ENCODE results near the gene HPSE.
"Not testable (repeated sequence)": the region's sequence is repeated elsewhere in the genome, so short reads cannot be mapped to it uniquely, and the experiment has no call there.

Gene HPSE

DNA sequence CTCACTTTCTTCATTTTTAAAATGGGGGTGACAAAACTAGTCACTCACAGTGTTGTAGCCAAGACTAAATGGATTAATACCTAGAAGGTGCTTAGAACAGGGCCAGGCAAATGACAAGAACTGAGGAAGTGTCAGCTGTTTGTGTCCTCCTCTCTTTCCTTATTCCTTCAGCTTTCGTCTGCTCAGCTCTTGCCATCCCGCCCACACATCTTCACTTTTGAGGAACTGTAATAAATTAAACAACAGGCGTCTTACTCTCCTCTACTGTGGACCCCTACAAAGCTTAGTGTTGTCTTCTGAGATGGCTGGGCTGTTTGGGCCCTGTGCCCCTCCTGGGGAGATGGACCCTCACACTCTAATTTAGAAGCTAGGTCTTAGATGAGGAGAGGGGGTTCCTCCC lies 2.7 kb downstream of the HPSE start:
- DNase-seq (ENCODE audit: low read depth) = no peak

DNA sequence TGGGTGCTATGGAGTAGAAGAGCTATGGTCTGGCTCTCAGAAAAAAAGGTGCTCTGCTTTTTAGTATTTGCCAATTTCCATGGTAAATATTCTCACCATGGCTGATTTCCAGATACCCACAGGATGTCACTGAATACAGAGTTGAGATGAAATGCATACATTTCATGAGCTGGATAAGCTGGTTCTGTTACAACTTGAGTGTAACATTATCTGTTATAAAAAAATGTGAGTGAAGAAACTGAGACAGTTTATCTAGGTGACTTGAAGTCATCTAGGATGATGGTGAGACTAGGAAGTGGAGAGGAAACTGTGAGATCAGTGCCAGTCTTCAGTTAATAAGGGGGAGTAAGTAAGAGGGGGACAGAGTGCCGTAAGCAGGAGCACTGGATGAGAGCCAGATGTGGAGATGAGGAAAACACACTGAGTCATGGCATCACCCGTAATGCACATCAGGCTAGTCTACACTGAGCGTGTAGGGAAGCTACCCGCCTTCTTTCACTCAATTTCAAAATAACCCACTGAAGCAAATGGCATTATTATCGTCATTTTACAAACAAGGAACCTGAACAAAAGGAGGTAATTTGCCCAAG lies 5.0 kb downstream of the HPSE start:
- DNase-seq (ENCODE audit: low read depth) = no peak

DNA sequence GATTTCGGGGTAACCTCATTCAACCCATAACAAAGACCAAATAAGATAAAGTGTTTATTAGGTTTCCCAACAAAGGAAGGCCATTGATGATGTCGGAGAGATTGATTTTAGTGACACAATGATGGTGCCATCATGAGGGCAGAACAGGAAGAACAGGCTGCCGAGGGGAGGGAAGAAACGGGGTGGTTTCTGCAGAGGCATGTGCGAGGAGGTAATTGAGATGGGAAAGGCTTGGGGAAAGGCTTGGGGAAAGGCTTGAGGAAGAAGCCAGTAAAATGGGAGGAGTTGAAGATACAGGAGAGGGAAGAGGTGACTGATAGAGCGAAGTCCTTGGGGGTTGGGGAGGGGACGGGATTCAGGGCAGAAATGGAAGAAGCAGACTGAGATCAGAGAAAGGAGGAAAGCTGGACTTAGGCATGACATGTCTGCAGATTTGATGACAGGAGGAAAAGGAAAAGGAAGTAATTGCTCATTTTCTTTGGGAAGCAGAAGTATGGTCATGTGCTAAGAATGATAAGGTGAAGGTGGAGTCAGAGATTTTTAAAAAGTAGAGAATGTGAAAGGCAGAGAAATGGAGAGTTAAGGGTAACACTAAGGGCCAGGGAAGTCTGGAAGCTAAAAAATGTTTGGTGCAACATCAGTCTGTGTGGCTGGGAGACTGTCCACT lies 6.0 kb downstream of the HPSE start:
- DNase-seq (ENCODE audit: low read depth) = no peak

DNA sequence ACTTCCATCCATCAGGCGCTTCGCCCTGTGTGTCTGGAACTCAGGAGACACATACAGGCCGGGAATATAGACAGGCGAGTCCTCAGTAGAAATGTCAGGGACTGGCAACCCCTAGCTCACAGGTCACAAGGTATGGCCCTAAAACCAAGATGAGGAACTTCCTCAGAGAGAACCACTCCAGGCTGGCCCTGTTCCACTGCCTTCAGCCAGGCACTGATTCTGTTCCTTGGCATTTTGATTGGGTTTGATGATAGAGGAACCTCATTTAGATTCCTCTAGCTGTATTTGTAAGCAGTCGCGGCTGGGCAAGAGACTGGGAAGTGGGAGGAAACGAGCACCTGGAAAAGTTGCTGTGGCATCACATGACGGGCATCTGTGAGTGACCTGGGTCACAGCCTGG lies 8.1 kb downstream of the HPSE start:
- no peak for DNase-seq (ENCODE audit: low read depth)

DNA sequence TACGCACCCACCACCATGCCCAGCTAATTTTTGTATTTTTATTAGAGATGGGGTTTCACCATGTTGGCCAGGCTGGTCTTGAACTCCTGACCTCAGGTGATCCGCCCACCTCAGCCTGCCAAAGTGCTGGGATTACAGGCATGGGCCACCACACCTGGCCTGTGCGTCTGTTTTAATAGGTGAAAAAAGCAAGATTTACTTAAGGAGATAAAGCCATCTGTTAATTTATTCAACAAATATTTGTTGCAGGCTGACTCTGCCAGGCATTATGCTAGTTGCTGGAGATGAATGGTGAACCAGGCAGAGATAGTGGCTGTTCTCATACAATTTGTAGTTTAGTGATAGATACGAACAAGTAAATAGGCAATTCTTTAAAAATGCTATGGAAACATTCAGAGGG lies 9.3 kb downstream of the HPSE start:
- DNase-seq (ENCODE audit: low read depth) = not testable (repeated sequence)

DNA sequence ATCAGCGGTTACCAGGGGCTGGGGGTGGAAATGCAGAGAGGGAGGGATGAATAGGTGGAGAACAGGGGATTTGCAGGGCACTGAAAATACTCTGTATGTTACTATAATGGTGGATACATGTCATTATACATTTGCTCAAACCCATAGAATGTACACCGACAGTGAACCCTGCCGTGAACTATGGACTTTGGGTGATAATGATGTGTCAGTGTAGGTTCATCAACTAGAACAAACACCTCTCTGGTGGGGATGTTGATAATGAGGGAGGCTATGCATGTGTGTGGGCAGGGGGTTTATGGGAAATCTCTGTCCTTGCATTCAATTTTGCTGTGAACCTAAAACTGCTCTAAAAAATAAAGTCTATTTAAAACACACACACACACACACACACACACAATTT lies 11.5 kb downstream of the HPSE start:
- DNase-seq (ENCODE audit: low read depth) = no peak

DNA sequence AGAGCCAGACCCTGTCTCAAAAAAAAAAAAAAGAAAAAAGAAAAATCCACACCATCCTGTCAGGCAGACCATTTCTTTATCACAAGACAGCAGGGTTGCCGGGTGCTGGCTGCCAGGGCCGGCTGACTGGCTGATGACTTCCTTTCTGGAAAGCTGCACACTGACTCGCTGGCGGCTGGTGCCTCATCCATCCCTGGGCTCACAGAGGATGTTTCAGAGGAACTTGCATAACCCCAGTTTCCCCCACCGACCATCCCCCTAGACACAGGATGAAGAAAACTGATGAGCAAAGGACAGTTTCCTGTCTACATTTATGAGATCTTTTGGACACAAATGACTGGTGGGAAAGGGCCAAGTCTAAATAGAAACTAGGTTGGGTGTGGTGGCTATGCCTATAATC lies 14.1 kb downstream of the HPSE start:
- no peak for DNase-seq (ENCODE audit: low read depth)

DNA sequence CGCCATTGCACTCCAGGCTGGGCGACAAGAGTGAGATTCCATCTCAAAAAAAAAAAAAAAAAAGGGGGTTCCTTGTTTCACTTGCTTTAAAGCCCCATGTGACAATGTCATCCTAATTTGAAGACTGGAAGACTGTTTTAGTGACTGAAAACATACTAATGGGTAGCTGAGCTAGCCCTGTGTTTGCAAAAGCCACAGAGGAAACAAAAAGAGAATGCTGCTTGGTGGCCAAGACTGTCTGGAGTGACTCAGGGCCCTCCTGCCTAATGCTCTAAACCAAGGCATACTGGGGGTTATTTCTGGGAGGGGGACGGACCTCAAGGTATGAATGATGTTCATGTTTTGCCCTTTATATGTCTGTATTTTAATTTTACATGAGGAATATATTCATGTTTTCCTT lies 16.0 kb downstream of the HPSE start:
- no peak for DNase-seq (ENCODE audit: low read depth)

DNA sequence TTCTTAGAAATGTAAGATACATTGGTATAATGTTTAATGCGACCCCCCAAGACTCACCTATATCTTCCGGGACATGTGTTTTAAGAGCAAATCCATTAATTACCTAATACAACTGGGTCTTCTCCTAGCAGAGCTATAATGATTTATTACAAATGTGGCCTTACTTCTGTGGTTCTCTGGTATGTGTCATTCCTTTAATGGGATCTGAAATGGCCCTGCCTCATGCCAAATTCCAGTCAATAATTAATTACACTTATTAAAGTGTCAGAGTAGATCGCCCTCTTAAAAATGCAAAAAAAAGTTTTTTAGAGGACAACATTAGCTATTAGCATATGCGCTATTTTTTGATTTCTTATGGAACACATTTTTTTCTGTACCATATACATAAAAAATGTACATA lies 17.0 kb downstream of the HPSE start:
- DNase-seq (ENCODE audit: low read depth) = no peak

DNA sequence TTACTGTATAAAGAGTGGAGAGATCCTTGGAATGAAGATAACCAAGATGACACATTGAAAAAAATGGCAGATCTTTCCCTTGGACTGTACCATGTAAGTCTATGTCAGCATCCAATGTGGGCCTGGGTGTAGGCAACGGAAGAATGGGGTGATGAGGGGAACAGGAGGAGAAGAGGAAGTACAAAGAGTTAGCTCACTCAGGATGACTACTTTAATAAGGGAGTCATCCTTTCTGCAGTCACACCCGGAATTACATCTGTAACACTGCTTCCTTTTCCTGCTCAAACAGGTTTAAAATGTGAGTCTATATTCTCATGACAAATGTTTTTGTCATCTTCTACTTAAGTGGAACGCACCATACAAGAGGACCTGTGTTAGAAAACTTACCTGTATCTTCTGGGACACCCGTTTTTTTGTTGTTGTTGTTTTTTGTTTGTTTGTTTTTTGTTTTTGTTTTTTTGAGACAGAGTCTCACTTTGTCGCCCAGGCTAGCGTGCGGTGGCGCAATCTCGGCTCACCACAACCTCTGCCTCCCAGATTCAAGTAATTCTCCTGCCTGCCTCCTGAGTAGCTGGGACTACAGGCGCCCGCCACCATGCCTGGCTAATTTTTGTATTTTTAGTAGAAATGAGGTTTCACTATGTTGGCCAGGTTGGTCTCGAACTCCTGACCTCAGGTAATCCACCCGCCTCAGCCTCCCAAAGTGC lies 18.0 kb downstream of the HPSE start:
- DNase-seq (ENCODE audit: low read depth) = no peak

DNA sequence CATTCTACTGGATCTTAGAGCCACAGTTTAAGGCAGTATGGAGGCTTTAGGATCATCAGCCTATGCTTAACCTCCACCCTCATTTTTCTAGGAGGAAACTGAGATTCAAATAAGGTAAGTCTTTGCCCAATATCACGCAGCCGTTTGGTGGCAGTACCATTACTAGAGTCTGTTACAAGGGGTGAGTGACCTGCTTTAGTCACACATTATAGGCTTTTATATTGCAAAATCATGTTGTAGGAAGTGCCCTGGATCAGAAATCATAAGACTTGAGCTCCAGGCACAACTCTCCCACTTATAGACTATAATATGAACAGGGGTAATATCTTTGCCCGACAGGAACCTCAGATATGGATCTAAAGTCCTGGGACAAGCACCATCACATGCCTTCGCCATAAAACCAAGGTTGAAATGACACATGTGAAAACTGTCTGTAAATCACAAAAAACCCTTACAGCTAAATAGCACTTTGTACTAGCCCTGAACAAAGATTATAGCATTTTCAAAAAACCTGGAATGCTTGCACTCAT lies 19.2 kb downstream of the HPSE start:
- DNase-seq (ENCODE audit: low read depth) = no peak

DNA sequence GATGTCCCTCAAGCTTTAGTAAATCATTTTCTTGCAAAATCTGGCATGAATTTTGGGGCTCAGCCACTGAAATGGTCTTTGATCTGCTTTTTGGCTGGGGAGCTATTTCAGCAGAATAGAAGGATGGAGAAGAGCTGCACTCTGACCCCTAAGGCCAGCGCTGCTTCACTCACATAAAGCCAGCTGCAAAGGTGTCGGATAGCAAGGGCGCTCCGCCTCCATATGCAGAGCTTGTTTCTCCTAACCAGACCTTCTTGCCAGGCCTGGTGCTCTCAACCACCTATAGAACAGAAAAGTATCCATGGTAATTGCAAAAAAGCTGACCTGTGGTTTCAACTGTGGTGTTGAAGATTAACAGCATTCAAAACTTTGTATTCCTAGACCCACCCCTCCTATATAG lies 26.0 kb downstream of the HPSE start:
- DNase-seq (ENCODE audit: low read depth) = no peak

DNA sequence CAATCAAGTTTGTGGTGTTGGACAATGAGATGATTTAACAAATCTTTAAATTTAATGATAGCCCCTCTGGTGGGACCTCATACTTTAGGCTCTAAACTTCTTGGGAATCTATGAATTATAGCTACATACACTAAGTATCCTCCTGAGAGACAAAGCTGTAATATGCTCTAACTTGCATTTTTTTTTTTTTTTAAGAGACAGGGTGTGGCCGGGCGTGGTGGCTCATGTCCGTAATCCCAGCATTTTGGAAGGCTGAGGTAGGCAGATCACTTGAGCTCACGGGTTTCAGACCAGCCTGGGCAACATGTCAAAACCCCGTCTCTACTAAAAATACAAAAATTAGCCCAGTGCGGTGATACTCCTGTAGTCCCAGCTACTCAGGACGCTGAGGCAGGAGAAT lies 26.7 kb downstream of the HPSE start:
- DNase-seq (ENCODE audit: low read depth) = no peak

DNA sequence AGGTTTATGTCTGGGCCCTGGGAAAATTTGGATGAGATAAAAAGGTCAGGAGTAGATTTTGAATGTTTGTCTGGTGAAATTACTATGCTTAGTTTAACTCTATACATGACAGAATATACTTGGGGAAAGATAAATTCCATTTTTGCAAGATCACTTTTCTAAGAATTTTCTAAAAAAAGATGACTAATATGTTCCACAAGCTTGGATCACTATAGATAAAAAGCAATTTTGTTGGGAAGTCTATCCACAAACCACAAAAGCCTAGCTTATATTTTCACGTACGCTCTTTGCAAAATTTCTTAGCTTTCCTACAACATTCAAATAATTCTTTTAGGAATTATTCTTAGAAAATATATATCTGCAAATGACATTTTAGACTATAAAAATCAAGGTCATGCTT lies 29.5 kb downstream of the HPSE start:
- DNase-seq (ENCODE audit: low read depth) = no peak

DNA sequence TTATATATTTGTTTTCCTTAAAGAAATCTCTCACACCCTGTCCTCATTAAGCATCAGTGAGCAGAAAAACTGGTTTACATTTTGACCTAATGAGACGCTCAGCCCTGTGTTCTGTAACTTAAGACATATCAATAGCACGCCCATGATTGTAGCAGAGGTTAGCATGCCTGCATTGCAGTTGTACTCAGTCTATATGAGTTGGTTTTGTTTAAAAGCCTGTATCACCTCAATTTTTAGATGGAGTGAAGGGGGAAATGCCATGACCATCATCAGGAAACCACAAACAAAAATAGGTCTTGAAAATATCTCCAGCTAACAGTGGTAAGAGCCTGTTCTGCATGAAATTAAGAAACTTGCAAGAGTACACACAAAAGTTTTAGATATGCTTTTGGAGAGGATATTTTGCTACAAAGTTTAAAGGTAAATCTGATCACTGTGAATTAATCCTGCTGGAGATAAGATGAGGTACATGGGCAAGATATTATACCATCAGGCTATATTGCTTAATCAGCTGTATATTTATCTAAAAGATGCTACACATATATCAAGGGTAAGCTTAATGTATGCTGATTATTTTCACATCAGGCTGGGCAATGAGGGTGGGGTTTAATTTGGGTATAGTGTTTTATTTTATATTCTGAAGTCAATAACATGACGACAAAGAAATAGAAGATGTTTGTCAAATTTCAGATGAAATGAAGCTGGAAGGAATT lies 36.9 kb downstream of the HPSE start:
- DNase-seq (ENCODE audit: low read depth) = no peak

DNA sequence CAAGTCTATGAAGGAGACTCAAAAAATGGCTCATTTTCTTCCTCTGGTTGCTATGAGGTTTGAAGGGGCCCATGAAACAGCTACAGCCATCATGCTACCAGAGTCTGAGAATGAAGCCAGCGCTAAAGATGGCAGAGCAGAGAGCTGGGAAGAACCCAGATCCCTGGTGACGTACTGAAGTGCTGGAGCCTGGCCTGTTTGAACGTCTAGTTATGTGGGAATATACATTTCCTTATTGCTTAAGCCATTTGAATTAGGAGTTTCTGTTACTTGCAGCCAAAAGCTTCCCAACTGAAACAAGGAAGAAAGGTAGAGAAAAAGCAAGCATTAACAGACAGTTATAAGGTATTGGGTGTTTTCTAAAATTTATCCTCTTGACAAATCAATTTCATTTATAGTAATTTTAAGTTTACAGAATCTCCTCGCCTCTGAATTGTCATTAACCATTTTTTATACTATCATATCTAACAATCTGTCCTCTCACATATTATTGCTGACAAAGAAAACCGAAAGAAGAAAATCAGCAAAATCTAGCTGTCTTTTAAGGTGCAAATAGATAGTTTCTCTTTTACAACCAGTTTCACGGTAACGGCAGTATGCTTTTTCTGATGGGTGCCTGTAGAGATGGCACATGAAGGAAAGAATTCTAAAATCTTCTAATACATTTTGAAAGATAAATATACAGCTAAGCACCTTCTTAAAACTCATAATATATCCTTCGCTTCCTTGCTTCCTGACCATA lies 41.2 kb downstream of the HPSE start:
- no peak for DNase-seq (ENCODE audit: low read depth)

DNA sequence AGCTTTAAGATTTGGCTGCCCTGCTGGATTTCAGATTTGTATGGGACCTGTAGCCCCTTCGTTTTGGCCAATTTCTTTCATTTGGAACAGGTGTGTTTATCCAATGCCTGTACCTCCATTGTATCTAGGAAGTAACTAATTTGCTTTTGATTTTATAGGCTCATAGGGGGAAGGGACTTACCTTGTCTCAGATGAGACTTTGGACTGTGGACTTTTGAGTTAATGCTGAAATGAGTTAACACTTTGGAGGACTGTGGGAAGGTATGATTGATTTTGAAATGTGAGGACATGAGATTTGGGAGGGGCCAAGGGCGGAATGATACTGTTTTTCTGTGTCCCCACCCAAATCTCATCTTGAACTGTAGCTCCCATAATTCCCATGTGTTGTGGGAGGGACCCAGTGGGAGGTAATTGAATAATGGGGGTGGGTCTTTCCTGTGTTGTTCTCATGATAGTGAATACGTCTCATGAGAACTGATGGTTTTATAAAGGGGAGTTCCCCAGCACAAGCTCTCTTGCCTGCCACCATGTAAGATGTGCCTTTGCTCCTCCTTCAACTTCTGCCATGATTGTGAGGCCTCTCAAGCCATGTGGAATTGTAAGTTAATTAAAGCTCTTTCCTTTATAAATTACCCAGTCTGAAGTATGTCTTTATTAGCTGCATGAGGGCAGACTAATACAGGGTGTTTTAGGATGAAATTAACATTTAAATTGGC lies 44.4 kb downstream of the HPSE start:
- not testable (repeated sequence) for DNase-seq (ENCODE audit: low read depth)

DNA sequence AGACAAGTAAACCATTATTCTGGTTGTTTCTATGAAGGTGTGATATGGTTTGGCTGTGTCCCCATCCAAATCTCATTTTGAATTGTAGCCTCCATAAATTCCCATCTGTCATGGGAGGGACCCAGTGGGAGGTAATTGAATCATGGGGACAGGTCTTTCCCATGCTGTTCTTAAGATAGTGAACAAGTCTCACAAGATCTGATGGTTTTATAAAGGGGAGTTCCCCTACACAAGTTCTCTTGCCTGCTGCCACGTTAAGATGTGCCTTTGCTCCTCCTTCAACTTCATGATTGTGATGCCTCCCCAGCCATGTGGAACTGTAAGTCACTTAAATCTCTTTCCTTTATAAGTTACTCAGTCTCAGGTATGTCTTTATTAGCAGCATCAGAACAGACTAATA lies 46.3 kb downstream of the HPSE start:
- not testable (repeated sequence) for DNase-seq (ENCODE audit: low read depth)

DNA sequence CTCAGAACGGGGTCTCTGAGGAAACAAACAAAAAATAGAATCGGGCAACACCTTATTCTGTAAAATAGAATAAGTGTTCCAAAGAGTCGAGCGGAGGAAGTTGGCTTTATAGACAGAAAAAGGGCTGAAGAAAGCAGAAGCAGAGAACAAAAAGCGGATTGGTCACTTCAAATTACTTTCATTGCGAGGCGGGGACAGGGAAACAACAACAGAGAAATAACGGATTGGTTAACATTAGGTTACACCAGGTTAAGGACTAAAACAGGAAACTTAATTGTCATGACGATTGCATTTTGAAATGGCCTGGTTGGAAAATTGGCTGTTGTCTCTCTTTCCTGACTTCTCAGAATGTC lies 49.6 kb downstream of the HPSE start:
- DNase-seq (ENCODE audit: low read depth) = no peak

DNA sequence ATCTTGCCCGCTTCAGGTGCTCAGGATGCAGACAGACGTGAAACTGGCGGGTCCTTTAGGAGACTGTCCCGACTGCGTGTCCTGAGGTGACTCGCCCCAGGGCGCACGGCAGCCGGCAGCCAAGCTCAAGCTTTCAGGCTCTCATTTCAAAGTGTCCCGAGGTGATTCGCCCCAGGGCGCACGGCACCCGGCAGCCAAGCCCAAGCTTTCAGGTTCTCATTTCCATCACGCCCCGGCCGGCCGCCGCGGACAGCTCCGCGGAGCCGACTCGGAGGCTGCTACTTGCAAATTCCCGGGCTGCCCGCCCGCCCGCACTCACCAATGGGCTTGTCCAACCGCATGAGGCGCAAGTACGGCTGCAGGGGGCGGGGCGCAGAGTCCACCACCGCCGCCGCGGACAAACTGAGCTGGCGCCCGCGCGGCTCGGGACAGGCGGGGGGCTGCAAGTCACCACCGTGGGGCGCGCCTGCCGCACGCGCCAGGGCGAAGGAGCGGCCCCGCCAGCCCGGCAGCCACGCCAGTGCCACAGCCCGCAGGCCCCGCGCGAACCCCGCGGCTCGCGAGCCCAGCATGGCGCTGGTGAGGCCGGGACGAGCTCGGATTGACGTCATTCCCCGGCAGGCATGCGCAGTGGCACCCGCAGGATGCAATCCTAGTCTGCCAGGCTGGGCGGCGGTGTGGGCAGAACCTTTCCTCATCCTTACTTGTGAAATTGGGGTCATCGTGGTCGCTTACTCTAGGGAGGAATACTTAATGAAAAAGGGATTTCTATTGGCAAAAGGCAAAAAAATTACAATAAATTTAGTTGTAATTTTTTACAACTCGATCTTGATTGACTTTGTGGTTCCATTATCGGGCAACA lies 50.2 kb downstream of the HPSE start, which contains the start of gene COQ2:
COQ2 (minus strand) TSS at position 606 of the 862 bp plus-strand sequence; CDS start at position 572, 34 bp downstream.
- peak; percentile 89 for DNase-seq (ENCODE audit: low read depth)

Data from stimulated activated CD4-positive, alpha-beta T cell treated with anti-CD3 and anti-CD28 coated beads, Interleukin-2, amount 100 ng/mL, for 4 hours (primary cell).